Activated CD4-positive, CD25-positive, alpha-beta regulatory T cell treated with anti-CD3 and anti-CD28 coated beads, Interleukin-2, amount 50 U/mL, for 24 hours (primary cell): ENCODE measurements around the gene ABCA3.
"Not testable (repeated sequence)": the region's sequence is repeated elsewhere in the genome, so short reads cannot be mapped to it uniquely, and the experiment has no call there.

Source experiments
- ATAC-seq, 2 donors: fragments of 150-1000 bp; cut with Tn5 transposase; one replicate each; pipeline ENCODE4 v1.10.0; 2021; ENCODE audit warnings: mild to moderate bottlenecking in 1 of 2, moderate library complexity in 1 of 2

The ABCA3 gene

GRCh38 chr16:2278956-2279800 is 61.4 kb downstream of the ABCA3 start:
- no peak for ATAC-seq

GRCh38 chr16:2278272-2278608 is 62.3 kb downstream of the ABCA3 start:
- ATAC-seq = no peak

- no peak for ATAC-seq
Observed at GRCh38 chr16:2277466-2278271, 62.9 kb downstream of the ABCA3 start.

GRCh38 chr16:2276368-2277195 is 63.9 kb downstream of the ABCA3 start:
- ATAC-seq = no peak

DNA sequence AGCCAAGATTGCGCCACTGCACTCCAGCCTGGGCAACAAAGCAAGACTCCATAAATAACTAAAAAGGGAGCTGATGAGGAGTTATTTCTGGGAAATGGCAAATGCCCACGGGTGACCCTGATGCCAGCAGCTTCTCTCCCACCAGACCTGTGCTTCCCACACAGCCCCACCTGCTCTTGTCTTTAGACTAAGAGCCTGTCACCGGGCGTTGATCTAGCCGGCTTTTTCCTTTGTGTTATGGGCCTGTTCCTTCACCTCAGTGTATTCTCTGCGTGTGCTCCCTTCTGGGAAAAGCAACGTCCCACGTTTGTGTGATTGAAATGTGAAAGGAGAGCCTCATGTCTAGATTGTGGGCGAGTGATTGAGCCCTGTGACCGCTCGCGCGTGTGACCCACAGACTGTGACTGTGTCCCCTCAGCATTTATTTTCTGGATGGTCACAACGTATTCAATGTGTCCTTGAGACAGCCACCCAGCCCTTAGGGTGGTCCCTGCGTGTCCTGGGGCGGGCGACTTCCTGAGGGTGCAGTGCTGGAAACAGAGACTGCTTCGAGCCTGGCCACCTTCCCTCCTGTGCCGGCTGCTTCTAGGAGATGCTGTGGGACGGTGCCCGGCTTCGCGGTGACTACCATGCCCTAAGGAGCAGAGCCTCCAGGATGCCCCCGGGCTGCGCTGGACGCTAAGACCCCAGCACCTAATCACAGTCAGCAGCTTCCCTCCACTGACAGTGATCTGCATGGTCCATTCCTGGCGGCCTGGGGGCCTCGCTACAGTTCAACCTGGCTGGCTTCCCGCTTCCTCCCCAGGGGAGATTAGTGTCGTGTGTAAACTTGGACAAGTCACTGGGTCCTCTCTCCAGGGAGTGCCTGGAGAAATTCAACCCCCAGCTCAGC is 64.8 kb downstream of the ABCA3 start:
- ATAC-seq = no peak

DNA sequence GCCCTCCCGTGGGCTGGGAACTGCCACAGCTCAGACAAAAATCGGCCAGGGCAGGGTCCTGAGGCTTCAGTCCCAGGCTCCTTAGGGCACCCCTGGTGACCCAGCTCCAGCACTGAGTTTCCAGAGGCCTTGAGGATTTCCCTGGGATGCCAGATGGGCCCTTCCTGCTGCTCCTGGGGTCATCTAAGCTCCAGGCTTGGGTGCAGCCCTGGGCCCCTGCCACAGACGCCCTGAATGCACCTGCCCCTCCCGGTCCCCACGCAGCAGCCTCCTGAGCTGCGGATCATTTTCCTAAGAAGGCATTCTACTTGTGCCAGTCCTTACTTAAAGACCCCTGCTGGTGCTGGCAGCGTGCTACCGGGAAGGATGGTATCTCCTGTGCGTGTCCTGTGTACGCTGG is 66.6 kb downstream of the ABCA3 start:
- no peak for ATAC-seq

DNA sequence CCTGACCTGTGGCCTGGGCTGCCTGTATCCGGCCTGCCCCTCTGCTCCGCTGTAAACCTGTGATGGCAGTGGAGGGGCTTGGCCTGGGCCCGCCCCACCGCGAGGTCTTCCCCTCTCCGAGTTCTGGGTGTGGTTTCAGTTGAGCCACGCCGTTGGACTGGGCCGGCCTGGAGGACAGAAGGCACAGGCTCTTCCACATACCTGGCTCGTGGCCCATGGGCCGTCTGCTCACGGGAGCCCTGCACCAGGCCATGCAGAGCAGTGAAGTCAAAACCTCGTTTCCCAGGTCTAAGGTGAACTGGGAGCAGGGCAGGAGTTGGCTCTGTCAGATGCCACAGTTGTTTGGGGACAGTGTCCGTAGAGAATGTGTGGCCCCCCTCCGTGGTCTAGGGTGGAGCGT is 67.0 kb downstream of the ABCA3 start:
- no peak for ATAC-seq

DNA sequence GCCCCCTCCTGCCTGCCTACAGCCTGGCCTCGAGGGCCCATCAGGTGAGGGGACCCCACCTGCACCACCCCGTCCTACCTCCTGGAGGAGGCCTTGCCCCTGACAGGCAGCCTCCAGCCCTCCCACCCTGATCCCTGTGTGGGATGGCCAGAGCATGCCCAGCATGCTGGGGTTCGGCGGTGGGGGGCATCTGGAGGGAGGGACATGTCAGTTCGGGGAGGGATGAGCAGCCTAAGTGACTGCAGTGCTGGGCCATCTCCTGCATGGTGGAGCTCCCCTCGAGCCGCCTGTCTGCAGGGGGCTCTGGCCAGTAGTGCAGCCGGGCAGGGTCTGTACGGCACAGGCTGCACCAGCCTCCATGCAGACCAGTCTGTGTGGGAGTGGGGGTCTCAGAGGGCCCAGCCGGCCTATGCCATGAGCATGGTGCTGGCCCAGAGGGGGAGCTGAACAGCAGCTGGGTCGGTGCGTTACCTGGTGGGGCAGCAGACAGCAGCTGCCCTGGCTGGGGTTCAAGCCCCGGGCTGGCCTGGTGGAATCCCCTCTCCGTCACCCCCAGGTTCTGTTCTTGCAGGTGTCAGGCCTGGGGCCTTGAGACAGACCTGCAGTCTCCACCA is 68.6 kb downstream of the ABCA3 start:
- ATAC-seq = no peak

DNA sequence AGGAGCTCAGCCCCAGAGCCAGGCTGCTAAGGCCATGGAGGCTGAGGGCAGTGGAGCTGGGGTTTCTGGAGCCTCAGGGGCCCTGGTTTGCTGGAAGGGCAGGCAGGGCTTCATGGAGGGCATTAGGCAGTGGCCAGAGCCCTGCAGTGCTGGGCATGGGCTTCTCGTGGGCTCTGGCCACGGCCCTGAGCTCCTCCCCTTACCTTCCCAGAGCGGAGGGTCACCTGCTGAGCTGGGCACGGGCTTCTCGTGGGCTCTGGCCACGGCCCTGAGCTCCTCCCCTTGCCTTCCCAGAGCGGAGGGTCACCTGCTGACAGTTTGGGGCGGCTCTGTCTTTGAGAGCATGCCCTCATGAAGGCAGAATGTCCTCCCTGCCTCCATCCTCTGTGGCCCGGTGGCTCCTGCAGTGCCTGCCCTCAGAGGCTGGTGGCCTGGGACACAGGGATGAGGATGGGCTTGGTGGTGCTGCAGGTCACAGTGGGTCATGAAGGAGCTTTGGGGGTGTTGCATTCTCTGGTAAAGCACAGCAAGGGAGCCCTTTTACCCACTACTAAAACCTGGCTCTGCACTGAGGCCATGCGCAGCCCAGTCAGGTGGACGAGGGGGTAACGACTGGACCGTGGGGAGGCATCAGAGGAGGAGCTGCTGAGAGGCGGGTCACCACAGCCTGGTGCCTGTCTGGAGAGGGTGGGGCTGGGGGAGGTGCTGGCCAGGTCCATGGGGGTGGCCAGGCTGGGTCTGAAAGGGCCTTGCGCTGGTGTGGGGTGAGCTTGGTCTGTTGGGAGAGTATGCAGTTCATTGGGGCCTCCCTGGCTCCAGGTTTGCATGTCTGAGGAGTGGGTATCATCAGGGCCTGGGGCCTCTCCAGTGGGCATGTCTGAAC is 69.7 kb downstream of the ABCA3 start:
- ATAC-seq = no peak

DNA sequence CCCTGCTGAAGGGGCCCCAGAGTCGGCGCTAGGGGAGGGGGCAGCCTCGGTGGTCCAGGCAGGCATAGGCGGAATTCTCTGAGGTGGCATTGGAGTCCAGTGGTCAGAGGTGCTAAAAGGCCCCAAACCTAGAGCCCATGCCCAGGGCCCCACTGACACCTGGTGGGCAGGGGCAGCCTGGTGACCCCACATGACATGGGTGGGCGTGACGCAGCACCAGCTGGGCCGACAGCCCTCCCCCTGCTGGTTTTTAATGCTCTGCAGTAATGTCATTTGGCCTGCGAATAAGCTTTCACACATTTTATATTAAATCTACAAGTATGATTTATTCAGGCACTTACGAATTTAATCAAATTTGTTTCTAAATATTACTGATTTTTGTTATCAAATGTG is 70.5 kb downstream of the ABCA3 start:
- ATAC-seq = no peak

- ATAC-seq = peak; percentile 85 to 91
Observed at GRCh38 chr16:2267913-2268666, 72.4 kb downstream of the ABCA3 start, which contains the start of gene RNPS1. RNPS1 (minus strand) TSS chr16:2268126; CDS start chr16:2264643, 3,483 bp downstream.

DNA sequence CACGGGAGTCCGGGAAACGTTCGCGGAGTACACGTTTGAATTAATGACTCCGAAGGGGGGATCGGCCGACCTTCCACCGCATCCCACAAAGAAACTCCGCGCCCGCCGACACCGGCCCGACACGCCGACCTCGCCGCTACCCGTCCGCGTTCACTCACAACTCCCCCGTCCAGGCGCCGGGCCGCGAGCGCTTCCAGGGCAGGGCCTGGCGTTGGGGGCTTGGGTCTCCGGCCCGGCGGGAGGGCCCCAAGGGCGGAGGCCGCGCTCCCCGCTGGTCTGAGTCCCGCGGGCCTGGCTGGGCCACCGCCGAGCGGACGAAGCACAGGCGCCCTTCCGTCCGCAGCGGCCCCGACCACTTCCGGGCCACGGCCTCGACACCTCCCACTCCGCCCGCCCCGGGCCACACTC is 73.0 kb downstream of the ABCA3 start:
- ATAC-seq = peak; percentile 63 to 64

- peak in 1 of 2 donors; percentile 8 for ATAC-seq
Observed at GRCh38 chr16:2266887-2267286, 73.6 kb downstream of the ABCA3 start.

DNA sequence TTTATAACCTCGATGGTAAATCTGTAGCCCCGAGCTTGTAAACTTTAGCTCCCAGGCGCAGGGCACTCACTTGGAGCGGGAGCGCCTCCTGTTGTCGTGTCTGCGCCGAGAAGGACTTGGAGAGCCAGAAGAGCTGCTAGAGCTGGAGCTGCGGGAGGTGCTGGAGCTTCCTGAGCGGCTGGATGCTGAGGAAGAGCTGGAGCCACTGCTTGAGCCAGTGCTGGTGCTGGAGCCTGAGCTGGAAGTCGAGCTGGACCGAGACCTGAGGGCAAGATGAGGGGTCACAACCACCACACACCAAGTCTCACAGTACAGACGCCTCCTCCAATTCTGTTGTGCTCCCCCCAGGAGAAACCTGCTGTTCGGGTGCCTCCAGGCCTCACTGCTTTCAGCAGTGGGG is 77.5 kb downstream of the ABCA3 start:
- ATAC-seq = not testable (repeated sequence)

GRCh38 chr16:2260250-2260649 is 80.3 kb downstream of the ABCA3 start:
- ATAC-seq = no peak

GRCh38 chr16:2258530-2258929 is 82.0 kb downstream of the ABCA3 start:
- not testable (repeated sequence) for ATAC-seq

DNA sequence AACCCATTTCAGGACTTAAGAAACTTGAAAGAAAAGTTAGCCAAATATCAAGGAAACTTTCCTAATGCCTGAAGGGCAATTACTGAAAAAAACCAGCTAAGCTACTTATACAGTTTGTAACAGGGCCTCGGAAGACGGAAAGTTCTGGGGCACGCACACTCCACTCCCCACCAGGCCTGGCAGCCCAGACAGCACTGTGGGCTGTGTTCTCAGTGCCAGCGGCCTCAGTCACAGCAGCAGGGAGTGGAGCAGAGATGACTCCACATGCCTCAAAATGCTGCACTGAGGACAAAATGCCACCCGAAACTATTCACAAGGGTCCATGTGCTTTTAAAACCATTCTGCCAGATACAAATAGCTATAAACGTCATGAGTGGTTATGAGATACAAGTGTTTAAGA is 82.8 kb downstream of the ABCA3 start:
- ATAC-seq = no peak

GRCh38 chr16:2256531-2257140 is 83.9 kb downstream of the ABCA3 start:
- no peak for ATAC-seq

DNA sequence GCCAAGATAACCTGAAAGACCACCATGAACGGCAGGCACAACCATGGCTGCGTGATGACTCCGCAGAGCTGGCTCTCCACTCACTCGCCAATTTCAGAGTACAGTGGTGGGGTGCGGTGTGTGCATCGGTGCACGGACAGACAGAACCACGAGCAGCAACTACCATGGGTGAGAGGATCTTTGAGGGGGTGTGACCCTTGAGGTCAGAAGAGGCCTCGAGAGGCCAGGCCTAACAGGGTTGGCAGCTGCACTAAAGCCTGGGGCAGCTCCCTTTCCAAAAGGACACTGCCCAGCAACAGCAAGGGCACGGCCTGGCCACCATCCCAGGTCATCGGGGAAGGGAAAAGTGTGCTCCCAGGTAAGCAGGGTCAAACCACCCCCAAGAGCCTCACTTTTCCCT is 87.2 kb downstream of the ABCA3 start:
- no peak for ATAC-seq
